ENCODE measurements around the gene FOXK2. TPM values are rescaled to one million over a fixed set of nuclear protein-coding genes. Genes with fewer than 3 reads are reported as not detected.

FOXK2 gene
- total RNA-seq, 1 donor from 2014 or later = 49.5 TPM

DNA sequence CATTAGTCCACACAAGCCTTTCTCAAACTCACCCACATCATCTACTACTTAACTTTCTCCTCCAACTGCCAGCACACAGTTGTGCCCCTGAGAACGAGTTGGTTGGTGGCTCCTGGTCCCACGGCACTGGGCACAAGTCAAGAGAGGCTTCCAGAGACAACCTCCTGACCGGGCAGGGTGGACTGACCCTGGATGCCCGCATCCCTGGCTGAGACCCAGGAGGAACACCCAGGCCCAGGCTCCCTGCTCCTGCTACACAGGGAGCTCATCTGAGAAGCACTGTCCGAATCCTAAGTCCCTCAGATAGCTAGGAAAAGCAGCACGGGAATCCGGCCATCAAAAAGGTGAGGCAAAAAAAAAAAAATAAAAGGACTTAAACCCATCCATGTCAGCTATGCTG, 99.7 kb downstream of the FOXK2 start:
- TF ChIP-seq, protein P1, sequence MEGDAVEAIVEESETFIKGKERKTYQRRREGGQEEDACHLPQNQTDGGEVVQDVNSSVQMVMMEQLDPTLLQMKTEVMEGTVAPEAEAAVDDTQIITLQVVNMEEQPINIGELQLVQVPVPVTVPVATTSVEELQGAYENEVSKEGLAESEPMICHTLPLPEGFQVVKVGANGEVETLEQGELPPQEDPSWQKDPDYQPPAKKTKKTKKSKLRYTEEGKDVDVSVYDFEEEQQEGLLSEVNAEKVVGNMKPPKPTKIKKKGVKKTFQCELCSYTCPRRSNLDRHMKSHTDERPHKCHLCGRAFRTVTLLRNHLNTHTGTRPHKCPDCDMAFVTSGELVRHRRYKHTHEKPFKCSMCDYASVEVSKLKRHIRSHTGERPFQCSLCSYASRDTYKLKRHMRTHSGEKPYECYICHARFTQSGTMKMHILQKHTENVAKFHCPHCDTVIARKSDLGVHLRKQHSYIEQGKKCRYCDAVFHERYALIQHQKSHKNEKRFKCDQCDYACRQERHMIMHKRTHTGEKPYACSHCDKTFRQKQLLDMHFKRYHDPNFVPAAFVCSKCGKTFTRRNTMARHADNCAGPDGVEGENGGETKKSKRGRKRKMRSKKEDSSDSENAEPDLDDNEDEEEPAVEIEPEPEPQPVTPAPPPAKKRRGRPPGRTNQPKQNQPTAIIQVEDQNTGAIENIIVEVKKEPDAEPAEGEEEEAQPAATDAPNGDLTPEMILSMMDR (IDR thresholded peaks at IDR 0.05) = no peak
- Mint-ChIP-seq H3K27ac (ENCODE audit: unreplicated experiment) (no peak overlapping the region), H3K27me3 (ENCODE audit: low read depth) (no peaks in the 10 kb centered on the region), H3K36me3 (ENCODE audit: low read depth) (peaks cover 36% of the 10 kb centered on the region), H3K4me3 (ENCODE audit: unreplicated experiment) (no peak overlapping the region), H3K9me3 (ENCODE audit: low read depth) (no peaks in the 10 kb centered on the region), H3K4me1 (ENCODE audit: low read depth) (no peaks in the 10 kb centered on the region)
- no peak for DNase-seq (ENCODE audit: low spot score)

DNA sequence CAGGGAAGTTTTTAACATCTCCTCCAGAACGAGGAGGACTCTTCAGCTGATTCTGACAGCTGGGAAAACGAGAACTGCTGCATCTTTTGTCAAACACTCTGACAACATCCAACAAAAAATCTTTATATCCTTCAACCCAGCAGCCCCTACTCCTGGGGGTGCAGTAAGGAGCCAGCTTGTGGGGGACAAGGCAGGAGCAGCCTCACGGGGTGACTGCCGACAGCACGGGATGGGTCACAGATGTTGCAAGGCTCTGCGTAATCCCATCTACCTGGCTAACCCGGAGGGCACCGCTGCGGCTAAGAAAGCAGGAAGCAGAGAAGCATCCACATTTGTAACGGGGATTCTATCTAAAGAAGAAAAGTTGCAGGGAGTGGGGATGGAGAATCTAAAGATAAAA, 100.1 kb downstream of the FOXK2 start:
- H3K4me1 Mint-ChIP-seq (ENCODE audit: low read depth) = no peaks in the 10 kb centered on the region

DNA sequence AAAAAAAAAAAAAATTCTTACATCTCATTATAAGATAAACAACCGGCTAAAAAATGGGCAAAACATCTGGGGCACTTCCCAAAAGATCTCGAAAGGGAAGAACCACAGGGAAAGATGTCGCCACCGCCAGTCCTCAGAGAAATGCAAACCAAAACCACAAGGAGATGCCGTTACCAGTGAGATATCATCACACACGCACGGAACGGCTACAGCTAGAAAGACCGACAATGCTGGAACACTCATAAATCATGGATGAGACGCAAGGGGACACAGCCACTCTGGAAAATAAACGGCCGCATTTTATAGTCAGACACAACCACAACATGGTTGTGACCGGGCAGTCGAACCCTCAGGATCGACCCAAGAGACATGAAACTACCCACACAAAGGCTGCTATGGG, 104.2 kb downstream of the FOXK2 start:
- TF ChIP-seq, protein P1 (IDR thresholded peaks at IDR 0.05) = no peak
- H3K4me3 Mint-ChIP-seq (ENCODE audit: unreplicated experiment) = no peak overlapping the region
- no peaks in the 10 kb centered on the region for H3K9me3 Mint-ChIP-seq (ENCODE audit: low read depth)
- H3K36me3 Mint-ChIP-seq (ENCODE audit: low read depth) = peaks cover 35% of the 10 kb centered on the region
- DNase-seq (ENCODE audit: low spot score) = no peak
- H3K27me3 Mint-ChIP-seq (ENCODE audit: low read depth) = no peaks in the 10 kb centered on the region
- no peak overlapping the region for H3K27ac Mint-ChIP-seq (ENCODE audit: unreplicated experiment)
- H3K4me1 Mint-ChIP-seq (ENCODE audit: low read depth) = no peaks in the 10 kb centered on the region

More for the DNA sequence above, 100.1 kb downstream of the FOXK2 start:
- Mint-ChIP-seq H3K4me3 (ENCODE audit: unreplicated experiment) (no peak overlapping the region), H3K36me3 (ENCODE audit: low read depth) (peaks cover 34% of the 10 kb centered on the region), H3K27me3 (ENCODE audit: low read depth) (no peaks in the 10 kb centered on the region), H3K27ac (ENCODE audit: unreplicated experiment) (no peak overlapping the region), H3K9me3 (ENCODE audit: low read depth) (no peaks in the 10 kb centered on the region)
- no peak for DNase-seq (ENCODE audit: low spot score)
- TF ChIP-seq, protein P1 (IDR thresholded peaks at IDR 0.05) = no peak

DNA sequence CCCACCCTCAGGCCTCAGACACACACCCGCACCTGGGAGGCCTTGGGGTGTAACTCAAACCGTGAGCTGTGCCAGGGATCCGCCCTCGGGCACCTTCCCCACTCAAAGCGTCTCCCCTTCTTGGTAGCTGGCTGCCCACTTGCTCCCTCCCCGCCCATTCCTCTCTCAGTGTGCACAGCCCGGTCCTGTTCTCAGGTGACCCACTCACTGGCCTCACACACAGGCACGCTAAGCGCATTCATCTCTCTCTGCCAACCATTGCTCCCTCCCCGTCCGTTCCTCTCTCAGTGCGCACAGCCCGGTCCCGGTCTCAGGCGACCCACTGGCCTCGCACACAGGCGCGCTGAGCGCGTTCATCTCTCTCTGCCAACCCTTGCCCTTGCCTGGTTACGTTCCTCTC, 107.9 kb downstream of the FOXK2 start:
- no peak for DNase-seq (ENCODE audit: low spot score)
- TF ChIP-seq, protein P1 (IDR thresholded peaks at IDR 0.05) = no peak
- Mint-ChIP-seq H3K9me3 (ENCODE audit: low read depth) (no peaks in the 10 kb centered on the region), H3K27ac (ENCODE audit: unreplicated experiment) (no peak overlapping the region), H3K4me1 (ENCODE audit: low read depth) (no peaks in the 10 kb centered on the region), H3K36me3 (ENCODE audit: low read depth) (peaks cover 29% of the 10 kb centered on the region), H3K4me3 (ENCODE audit: unreplicated experiment) (no peak overlapping the region), H3K27me3 (ENCODE audit: low read depth) (no peaks in the 10 kb centered on the region)

DNA sequence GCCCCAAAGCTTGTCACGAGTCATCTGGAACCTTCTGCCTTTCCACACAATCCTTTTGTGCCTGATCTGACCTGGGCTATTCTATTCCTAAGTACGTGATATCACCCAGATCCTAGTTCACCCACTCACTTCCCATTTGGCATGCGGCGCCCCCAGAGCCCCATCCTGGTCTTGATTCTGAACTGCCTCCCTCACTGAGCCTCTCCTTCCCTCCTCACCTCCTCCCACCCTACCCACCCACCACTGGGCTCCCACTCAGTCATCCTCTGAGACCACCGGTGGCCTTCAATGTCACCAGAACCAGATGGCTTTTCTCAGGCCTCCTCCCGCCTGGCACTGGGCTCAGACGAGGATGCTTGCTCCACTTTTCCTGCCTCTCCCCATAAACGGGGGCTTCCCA, 110.2 kb downstream of the FOXK2 start:
- H3K27me3 Mint-ChIP-seq (ENCODE audit: low read depth) = no peaks in the 10 kb centered on the region
- peaks cover 28% of the 10 kb centered on the region for H3K36me3 Mint-ChIP-seq (ENCODE audit: low read depth)
- peak overlapping the region; percentile 51 for H3K27ac Mint-ChIP-seq (ENCODE audit: unreplicated experiment)
- no peak overlapping the region for H3K4me3 Mint-ChIP-seq (ENCODE audit: unreplicated experiment)
- DNase-seq (ENCODE audit: low spot score) = peak; percentile 35
- H3K4me1 Mint-ChIP-seq (ENCODE audit: low read depth) = no peaks in the 10 kb centered on the region
- no peaks in the 10 kb centered on the region for H3K9me3 Mint-ChIP-seq (ENCODE audit: low read depth)
- TF ChIP-seq, protein P1 (IDR thresholded peaks at IDR 0.05) = no peak
